CD14-positive monocyte (primary cell): ENCODE data around the gene ARIH2. TPM values are rescaled to one million over a fixed set of nuclear protein-coding genes. Genes with fewer than 3 reads are reported as not detected.

Experiments
- DNase-seq, 3 donors: peaks; one replicate each; pipeline ENCODE4 v3.0.0-alpha.2; 2011 to 2022
- H2AFZ ChIP-seq: 2 replicates; pipeline ENCODE4 v1.6.0; 2012; ENCODE audit warnings: mild to moderate bottlenecking, low read depth, low read length, inconsistent platforms; ENCODE audit not compliant: insufficient read depth, poor library complexity, severe bottlenecking
- H3K27ac ChIP-seq, 2 donors: 1 replicate in 1 of 2; 2 replicates in 1 of 2; pipeline ENCODE4 v1.5.1; 2012 to 2013; ENCODE audit warnings: low read length in 2 of 2, control low read depth in 1 of 2, inconsistent platforms in 1 of 2, low read depth in 1 of 2, mild to moderate bottlenecking in 1 of 2
- H3K27me3 ChIP-seq, 2 donors: one replicate each; pipeline versions ENCODE4 v1.6.0 to v1.6.1; 2011 to 2013; ENCODE audit warnings: low read length in 2 of 2; ENCODE audit not compliant: control insufficient read depth in 2 of 2, insufficient read depth in 2 of 2
- H3K36me3 ChIP-seq, 2 donors: replicated peaks in 1 of 2; 1 replicate in 1 of 2; 2 replicates in 1 of 2; pipeline versions ENCODE4 v1.5.1 to v1.6.1; 2012 to 2013; ENCODE audit warnings: low read length in 2 of 2, control low read depth in 1 of 2, inconsistent platforms in 1 of 2, mild to moderate bottlenecking in 1 of 2; ENCODE audit not compliant: insufficient read depth in 2 of 2, control insufficient read depth in 1 of 2
- H3K4me1 ChIP-seq, 2 donors: 1 replicate in 1 of 2; 2 replicates in 1 of 2; pipeline versions ENCODE4 v1.5.1 to v1.6.1; 2012 to 2013; ENCODE audit warnings: low read length in 2 of 2, control low read depth in 1 of 2, inconsistent platforms in 1 of 2, mild to moderate bottlenecking in 1 of 2, moderate library complexity in 1 of 2; ENCODE audit not compliant: insufficient read depth in 2 of 2, control insufficient read depth in 1 of 2
- H3K4me2 ChIP-seq: replicated peaks from 2 replicates; pipeline ENCODE3; 2012; ENCODE audit warnings: low read length, moderate library complexity, mild to moderate bottlenecking; ENCODE audit not compliant: poor library complexity, severe bottlenecking; ENCODE audit errors: extremely low read depth
- H3K4me3 ChIP-seq, 3 experiments: fragments of 200-600 bp in 1 of 3; sonication (generic) in 1 of 3; replicated peaks in 1 of 3; 1 replicate in 2 of 3; 2 replicates in 1 of 3; pipeline ENCODE4 v1.5.1; 2011 to 2013; ENCODE audit warnings: low read length in 3 of 3, mild to moderate bottlenecking in 3 of 3, control low read depth in 2 of 3, low read depth in 2 of 3, inconsistent platforms in 1 of 3, moderate library complexity in 1 of 3
- H3K79me2 ChIP-seq: 2 replicates; pipeline ENCODE4 v1.6.0; 2012; ENCODE audit warnings: mild to moderate bottlenecking, control low read depth, inconsistent platforms, low read length, moderate library complexity; ENCODE audit not compliant: insufficient read depth
- H3K9ac ChIP-seq: 2 replicates; pipeline ENCODE4 v1.6.0; 2017; ENCODE audit warnings: low read length, mild to moderate bottlenecking; ENCODE audit not compliant: insufficient read depth, poor library complexity, severe bottlenecking
- H3K9me3 ChIP-seq, 2 donors: replicated peaks in 1 of 2; 1 replicate in 1 of 2; 2 replicates in 1 of 2; pipeline versions ENCODE4 v1.5.1 to v1.6.1; 2012 to 2013; ENCODE audit warnings: low read length in 2 of 2, control low read depth in 1 of 2; ENCODE audit not compliant: control insufficient read depth in 1 of 2, insufficient read depth in 1 of 2
- H4K20me1 ChIP-seq: 2 replicates; pipeline ENCODE4 v1.6.0; 2012; ENCODE audit warnings: mild to moderate bottlenecking, low read length, control low read depth, moderate library complexity; ENCODE audit not compliant: insufficient read depth
- H3K27ac Mint-ChIP-seq, 7 donors: one replicate each; pipeline ENCODE4 v1.8.0; 2020; ENCODE audit warnings: mild to moderate bottlenecking in 7 of 7, mixed read lengths in 7 of 7, moderate library complexity in 6 of 7, inconsistent platforms in 2 of 7
- H3K27me3 Mint-ChIP-seq, 3 donors: one replicate each; pipeline ENCODE4 v1.8.0; 2021 to 2022; ENCODE audit warnings: low read depth in 3 of 3, mild to moderate bottlenecking in 3 of 3, mixed read lengths in 3 of 3, moderate library complexity in 3 of 3, inconsistent platforms in 1 of 3
- H3K36me3 Mint-ChIP-seq, 2 donors: one replicate each; pipeline ENCODE4 v1.8.0; 2020; ENCODE audit warnings: mixed read lengths in 2 of 2, inconsistent platforms in 1 of 2, mild to moderate bottlenecking in 1 of 2
- H3K4me1 Mint-ChIP-seq: one replicate; pipeline ENCODE4 v1.8.0; 2020; ENCODE audit warnings: mild to moderate bottlenecking, mixed read lengths
- H3K4me3 Mint-ChIP-seq, 2 donors: one replicate each; pipeline ENCODE4 v1.8.0; 2020; ENCODE audit warnings: mild to moderate bottlenecking in 2 of 2, mixed read lengths in 2 of 2, moderate library complexity in 1 of 2
- H3K9me3 Mint-ChIP-seq, 7 donors: one replicate each; pipeline ENCODE4 v1.8.0; 2020 to 2022; ENCODE audit warnings: mixed read lengths in 7 of 7, mild to moderate bottlenecking in 6 of 7, moderate library complexity in 6 of 7, inconsistent platforms in 2 of 7
- WGBS: methylation state at CpG from one replicate; pipeline ENCODE4 v1.1.5; 2013; ENCODE audit warnings: missing lambda C conversion rate; ENCODE audit not compliant: insufficient coverage; 5-methylcytosine and 5-hydroxymethylcytosine counted together
- intact Hi-C, 2 donors: fragments of 100-400 bp; cut with micrococcal nuclease; formaldehyde crosslinking; loops; one replicate each; pipeline versions ENCODE4 v1.15.0 to v1.15.1; 2023
- polyA plus RNA-seq, 3 donors: library from polyadenylated mRNA; depleted of rRNA in 1 of 3; unstranded in 2 of 3; stranded (reverse) in 1 of 3; fragments of 300-500 nt in 2 of 3; fragments of >200 nt in 1 of 3; fragmentation: Illumina TruSeq in 2 of 3; gene quantifications; 1 replicate in 2 of 3; 2 replicates in 1 of 3; pipeline ENCODE4 v1.2.3, GENCODE V29; 2012 to 2021
- TF ChIP-seq, protein P1 (sequence below): fragments of 200-600 bp; IDR thresholded peaks from one replicate; pipeline ENCODE4 v1.8.0; 2022; ENCODE audit warnings: antibody characterized with exemption, mild to moderate bottlenecking

ARIH2 gene
- polyA plus RNA-seq, 3 donors = 68.2 to 94.8 (median 72.2) TPM

DNA sequence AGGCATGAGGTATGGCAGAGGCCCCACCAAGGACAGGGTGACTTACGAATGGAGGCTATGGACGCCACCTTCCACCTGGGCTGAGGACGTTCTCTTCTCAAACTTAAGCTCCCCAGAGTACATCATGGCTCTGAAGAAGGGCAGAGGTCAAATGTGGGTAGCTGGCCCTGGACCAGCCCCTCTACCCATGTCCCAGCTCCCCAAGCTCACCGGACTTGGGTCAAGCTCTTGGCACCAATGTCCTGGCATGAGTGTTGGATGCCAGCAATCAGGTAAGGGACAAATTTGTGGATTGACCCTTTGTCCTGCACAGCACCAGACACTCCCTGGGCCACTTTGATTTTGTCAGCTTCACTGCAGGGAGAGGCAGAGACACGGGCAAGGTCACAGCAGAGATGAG, 105.8 kb downstream of the ARIH2 start:
- no peaks in the 10 kb centered on the region for H3K9me3 ChIP-seq
- peaks cover 70% of the 10 kb centered on the region for H3K79me2 ChIP-seq
- peaks cover 36 to 42% of the 10 kb centered on the region in 2 donors for H3K4me1 ChIP-seq
- TF ChIP-seq, protein P1, sequence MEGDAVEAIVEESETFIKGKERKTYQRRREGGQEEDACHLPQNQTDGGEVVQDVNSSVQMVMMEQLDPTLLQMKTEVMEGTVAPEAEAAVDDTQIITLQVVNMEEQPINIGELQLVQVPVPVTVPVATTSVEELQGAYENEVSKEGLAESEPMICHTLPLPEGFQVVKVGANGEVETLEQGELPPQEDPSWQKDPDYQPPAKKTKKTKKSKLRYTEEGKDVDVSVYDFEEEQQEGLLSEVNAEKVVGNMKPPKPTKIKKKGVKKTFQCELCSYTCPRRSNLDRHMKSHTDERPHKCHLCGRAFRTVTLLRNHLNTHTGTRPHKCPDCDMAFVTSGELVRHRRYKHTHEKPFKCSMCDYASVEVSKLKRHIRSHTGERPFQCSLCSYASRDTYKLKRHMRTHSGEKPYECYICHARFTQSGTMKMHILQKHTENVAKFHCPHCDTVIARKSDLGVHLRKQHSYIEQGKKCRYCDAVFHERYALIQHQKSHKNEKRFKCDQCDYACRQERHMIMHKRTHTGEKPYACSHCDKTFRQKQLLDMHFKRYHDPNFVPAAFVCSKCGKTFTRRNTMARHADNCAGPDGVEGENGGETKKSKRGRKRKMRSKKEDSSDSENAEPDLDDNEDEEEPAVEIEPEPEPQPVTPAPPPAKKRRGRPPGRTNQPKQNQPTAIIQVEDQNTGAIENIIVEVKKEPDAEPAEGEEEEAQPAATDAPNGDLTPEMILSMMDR = no peak
- no peaks in the 10 kb centered on the region for H3K27me3 ChIP-seq
- H3K27ac ChIP-seq = peak overlapping the region in 1 of 2 donors; percentile 49
- no peak overlapping the region for H3K4me3 Mint-ChIP-seq
- no peaks in the 10 kb centered on the region for H3K9me3 Mint-ChIP-seq
- 100% methylated on average over 2 of the region's 5 CpGs for WGBS
- H3K27ac Mint-ChIP-seq = peak overlapping the region in 2 of 7 donors; percentile 10 to 55
- H3K4me2 ChIP-seq = no peak overlapping the region
- no peaks in the 10 kb centered on the region for H4K20me1 ChIP-seq
- intact Hi-C loops = loop anchor here (5.0 kb wide), 2 partner anchors 37 to 68 kb away; partner anchors contain the start of gene QRICH1 (in 2 of the 2)
- H3K36me3 Mint-ChIP-seq = peaks cover 33 to 34% of the 10 kb centered on the region in 2 donors
- no peak overlapping the region for H3K9ac ChIP-seq
- peaks cover 32 to 40% of the 10 kb centered on the region in 2 donors for H3K36me3 ChIP-seq
- no peak overlapping the region for H2AFZ ChIP-seq
- H3K4me1 Mint-ChIP-seq = peaks cover 42% of the 10 kb centered on the region
- H3K4me3 ChIP-seq = no peak overlapping the region
- H3K27me3 Mint-ChIP-seq = peaks cover 0 to 2% (median 0%) of the 10 kb centered on the region in 3 donors
- no peak for DNase-seq

GRCh38 chr3:49025005-49025792, 106.6 kb downstream of the ARIH2 start:
- Mint-ChIP-seq H3K36me3 (peaks cover 36 to 37% of the 10 kb centered on the region in 2 donors), H3K4me3 (no peak overlapping the region)
- intact Hi-C loops = no loop called here

More at GRCh38 chr3:49025005-49025792, 106.6 kb downstream of the ARIH2 start:
- TF ChIP-seq, protein P1 = no peak
- no peaks in the 10 kb centered on the region for H3K9me3 Mint-ChIP-seq
- Histone ChIP-seq H3K36me3 (peaks cover 36 to 43% of the 10 kb centered on the region in 2 donors), H4K20me1 (no peaks in the 10 kb centered on the region), H3K27me3 (no peaks in the 10 kb centered on the region), H3K27ac (peak overlapping the region in 1 of 2 donors; percentile 49), H3K4me3 (no peak overlapping the region), H3K4me1 (peaks cover 31 to 39% of the 10 kb centered on the region in 2 donors), H3K9me3 (no peaks in the 10 kb centered on the region), H3K4me2 (no peak overlapping the region), H3K9ac (no peak overlapping the region), H2AFZ (no peak overlapping the region), H3K79me2 (peaks cover 62% of the 10 kb centered on the region)
- peaks cover 36% of the 10 kb centered on the region for H3K4me1 Mint-ChIP-seq
- no peak for DNase-seq
- peaks cover 0 to 2% (median 0%) of the 10 kb centered on the region in 3 donors for H3K27me3 Mint-ChIP-seq
- 80% methylated on average over 8 of the region's 13 CpGs for WGBS
- peak overlapping the region in 3 of 7 donors; percentile 52 to 68 (median 60) for H3K27ac Mint-ChIP-seq
